Omental fat pad (tissue), 4 donors: Measurements from ENCODE around the gene DCAF10. TPM values are rescaled to one million over a fixed set of nuclear protein-coding genes. Genes with fewer than 3 reads are reported as not detected.

ENCODE experiments used
- ATAC-seq: fragments of 150-250 bp; one replicate; pipeline ENCODE4 v1.9.1; 2016; ENCODE audit warnings: mild to moderate bottlenecking, moderate library complexity; ENCODE audit not compliant: low FRiP score
- DNase-seq: peaks from one replicate; pipeline ENCODE4 v3.0.0-alpha.2; 2019; ENCODE audit warnings: low spot score
- CTCF ChIP-seq, 3 donors: fragments of 450-650 bp; IDR thresholded peaks; one replicate each; pipeline ENCODE4 v1.5.1; 2016 to 2017; ENCODE audit warnings: antibody characterized with exemption in 3 of 3, mild to moderate bottlenecking in 3 of 3, moderate library complexity in 2 of 3
- total RNA-seq, 4 donors: library from RNA; depleted of rRNA; stranded (reverse); fragments of >200 nt; gene quantifications; one replicate each; pipeline ENCODE4 v1.1.0, GENCODE V29; 2016

Gene DCAF10
- total RNA-seq, 4 donors from 2014 or later: 23.2 to 40.5 (median 31.9) TPM

- no peak for DNase-seq
- ATAC-seq: peak; percentile 29
- TF ChIP-seq CTCF (IDR thresholded peaks at IDR 0.05): no peak
Measured at GRCh38 chr9:37904445-37905130, 104.0 kb downstream of the DCAF10 start.

GRCh38 chr9:37905131-37905505, 104.5 kb downstream of the DCAF10 start:
- DNase-seq: no peak
- no peak for TF ChIP-seq CTCF (IDR thresholded peaks at IDR 0.05)
- no peak for ATAC-seq

- no peak for TF ChIP-seq CTCF (IDR thresholded peaks at IDR 0.05)
- ATAC-seq: no peak
- DNase-seq: no peak
Measured at GRCh38 chr9:37905776-37906175, 105.2 kb downstream of the DCAF10 start.

GRCh38 chr9:37906312-37907239, 106.0 kb downstream of the DCAF10 start:
- no peak for ATAC-seq
- TF ChIP-seq CTCF (IDR thresholded peaks at IDR 0.05): no peak
- no peak for DNase-seq

- TF ChIP-seq CTCF (IDR thresholded peaks at IDR 0.05): no peak
- no peak for DNase-seq
Measured at GRCh38 chr9:37908283-37908682, 107.7 kb downstream of the DCAF10 start.

GRCh38 chr9:37908698-37909186, 108.1 kb downstream of the DCAF10 start:
- no peak for TF ChIP-seq CTCF (IDR thresholded peaks at IDR 0.05)
- ATAC-seq: no peak
- no peak for DNase-seq

More at GRCh38 chr9:37908283-37908682, 107.7 kb downstream of the DCAF10 start:
- no peak for ATAC-seq
